ENCODE data around the gene GPR146. TPM values are rescaled to one million over a fixed set of nuclear protein-coding genes. Genes with fewer than 3 reads are reported as not detected.

Gene GPR146
- polyA plus RNA-seq, 1 donor: 4.0 TPM

- Histone ChIP-seq H3K9me3 (ENCODE audit: control insufficient read depth, low read depth, low read length) (peaks cover 7% of the 10 kb centered on the region), H3K4me1 (ENCODE audit: control insufficient read depth, insufficient read depth, low read length) (peaks cover 11% of the 10 kb centered on the region), H3K4me3 (ENCODE audit: low read length) (no peak overlapping the region), H3K27me3 (ENCODE audit: control insufficient read depth, insufficient read depth, low read length) (no peaks in the 10 kb centered on the region), H3K36me3 (ENCODE audit: control insufficient read depth, insufficient read depth, low read length) (peaks cover 6% of the 10 kb centered on the region), H3K27ac (ENCODE audit: low read length) (no peak overlapping the region)
- DNase-seq: no peak
- WGBS (ENCODE audit: insufficient coverage, low lambda C conversion rate): no CpG with 5 or more reads among the region's 44 CpGs
These were observed 52.1 kb downstream of the GPR146 start for GRCh38 chr7:1096156-1097119.

- Histone ChIP-seq H3K27ac (ENCODE audit: low read length) (no peak overlapping the region), H3K36me3 (ENCODE audit: control insufficient read depth, insufficient read depth, low read length) (peaks cover 2% of the 10 kb centered on the region), H3K9me3 (ENCODE audit: control insufficient read depth, low read depth, low read length) (peaks cover 7% of the 10 kb centered on the region), H3K4me1 (ENCODE audit: control insufficient read depth, insufficient read depth, low read length) (peaks cover 11% of the 10 kb centered on the region), H3K4me3 (ENCODE audit: low read length) (no peak overlapping the region), H3K27me3 (ENCODE audit: control insufficient read depth, insufficient read depth, low read length) (no peaks in the 10 kb centered on the region)
- no peak for DNase-seq
- no CpG with 5 or more reads among the region's 13 CpGs for WGBS (ENCODE audit: insufficient coverage, low lambda C conversion rate)
These were observed 52.8 kb downstream of the GPR146 start for GRCh38 chr7:1097120-1097504.

GRCh38 chr7:1098243-1099153 lies 54.2 kb downstream of the GPR146 start:
- Histone ChIP-seq H3K36me3 (ENCODE audit: control insufficient read depth, insufficient read depth, low read length) (no peaks in the 10 kb centered on the region), H3K9me3 (ENCODE audit: control insufficient read depth, low read depth, low read length) (peaks cover 3% of the 10 kb centered on the region), H3K4me3 (ENCODE audit: low read length) (no peak overlapping the region), H3K27ac (ENCODE audit: low read length) (no peak overlapping the region), H3K4me1 (ENCODE audit: control insufficient read depth, insufficient read depth, low read length) (peaks cover 9% of the 10 kb centered on the region), H3K27me3 (ENCODE audit: control insufficient read depth, insufficient read depth, low read length) (no peaks in the 10 kb centered on the region)
- WGBS (ENCODE audit: insufficient coverage, low lambda C conversion rate): 87% methylated on average over 10 of the region's 43 CpGs
- DNase-seq: no peak

- Histone ChIP-seq H3K9me3 (ENCODE audit: control insufficient read depth, low read depth, low read length) (peaks cover 3% of the 10 kb centered on the region), H3K4me1 (ENCODE audit: control insufficient read depth, insufficient read depth, low read length) (peaks cover 9% of the 10 kb centered on the region)
- WGBS (ENCODE audit: insufficient coverage, low lambda C conversion rate): no CpG with 5 or more reads among the region's 26 CpGs
These were observed 54.8 kb downstream of the GPR146 start for GRCh38 chr7:1099154-1099542.

GRCh38 chr7:1099637-1100036 lies 55.3 kb downstream of the GPR146 start:
- H3K9me3 ChIP-seq (ENCODE audit: control insufficient read depth, low read depth, low read length): peaks cover 3% of the 10 kb centered on the region

More at GRCh38 chr7:1099154-1099542, 54.8 kb downstream of the GPR146 start:
- Histone ChIP-seq H3K4me3 (ENCODE audit: low read length) (no peak overlapping the region), H3K27me3 (ENCODE audit: control insufficient read depth, insufficient read depth, low read length) (no peaks in the 10 kb centered on the region), H3K27ac (ENCODE audit: low read length) (no peak overlapping the region), H3K36me3 (ENCODE audit: control insufficient read depth, insufficient read depth, low read length) (no peaks in the 10 kb centered on the region)
- DNase-seq: no peak

GRCh38 chr7:1100386-1100785 lies 56.0 kb downstream of the GPR146 start:
- Histone ChIP-seq H3K27ac (ENCODE audit: low read length) (no peak overlapping the region), H3K4me3 (ENCODE audit: low read length) (no peak overlapping the region), H3K9me3 (ENCODE audit: control insufficient read depth, low read depth, low read length) (peaks cover 3% of the 10 kb centered on the region), H3K36me3 (ENCODE audit: control insufficient read depth, insufficient read depth, low read length) (no peaks in the 10 kb centered on the region), H3K4me1 (ENCODE audit: control insufficient read depth, insufficient read depth, low read length) (peaks cover 9% of the 10 kb centered on the region), H3K27me3 (ENCODE audit: control insufficient read depth, insufficient read depth, low read length) (no peaks in the 10 kb centered on the region)
- no CpG with 5 or more reads among the region's 14 CpGs for WGBS (ENCODE audit: insufficient coverage, low lambda C conversion rate)
- no peak for DNase-seq

More at GRCh38 chr7:1099637-1100036, 55.3 kb downstream of the GPR146 start:
- H3K4me1 ChIP-seq (ENCODE audit: control insufficient read depth, insufficient read depth, low read length): peaks cover 9% of the 10 kb centered on the region
- no peak for DNase-seq
- H3K4me3 ChIP-seq (ENCODE audit: low read length): no peak overlapping the region
- H3K27me3 ChIP-seq (ENCODE audit: control insufficient read depth, insufficient read depth, low read length): no peaks in the 10 kb centered on the region
- H3K27ac ChIP-seq (ENCODE audit: low read length): no peak overlapping the region
- no peaks in the 10 kb centered on the region for H3K36me3 ChIP-seq (ENCODE audit: control insufficient read depth, insufficient read depth, low read length)
- no CpG with 5 or more reads among the region's 16 CpGs for WGBS (ENCODE audit: insufficient coverage, low lambda C conversion rate)

GRCh38 chr7:1100834-1101562 lies 56.7 kb downstream of the GPR146 start:
- DNase-seq: peak in 1 of 2 donors; percentile 52

GRCh38 chr7:1101563-1102431 lies 57.5 kb downstream of the GPR146 start:
- peaks cover 3% of the 10 kb centered on the region for H3K4me1 ChIP-seq (ENCODE audit: control insufficient read depth, insufficient read depth, low read length)
- no peaks in the 10 kb centered on the region for H3K27me3 ChIP-seq (ENCODE audit: control insufficient read depth, insufficient read depth, low read length)
- no peak for DNase-seq
- H3K27ac ChIP-seq (ENCODE audit: low read length): no peak overlapping the region
- H3K36me3 ChIP-seq (ENCODE audit: control insufficient read depth, insufficient read depth, low read length): no peaks in the 10 kb centered on the region
- WGBS (ENCODE audit: insufficient coverage, low lambda C conversion rate): no CpG with 5 or more reads among the region's 47 CpGs
- H3K9me3 ChIP-seq (ENCODE audit: control insufficient read depth, low read depth, low read length): peaks cover 3% of the 10 kb centered on the region
- no peak overlapping the region for H3K4me3 ChIP-seq (ENCODE audit: low read length)

More at GRCh38 chr7:1100834-1101562, 56.7 kb downstream of the GPR146 start:
- no peak overlapping the region for H3K4me3 ChIP-seq (ENCODE audit: low read length)
- H3K27ac ChIP-seq (ENCODE audit: low read length): no peak overlapping the region
- H3K4me1 ChIP-seq (ENCODE audit: control insufficient read depth, insufficient read depth, low read length): peaks cover 8% of the 10 kb centered on the region
- H3K36me3 ChIP-seq (ENCODE audit: control insufficient read depth, insufficient read depth, low read length): no peaks in the 10 kb centered on the region
- no peaks in the 10 kb centered on the region for H3K27me3 ChIP-seq (ENCODE audit: control insufficient read depth, insufficient read depth, low read length)
- no CpG with 5 or more reads among the region's 34 CpGs for WGBS (ENCODE audit: insufficient coverage, low lambda C conversion rate)
- peaks cover 3% of the 10 kb centered on the region for H3K9me3 ChIP-seq (ENCODE audit: control insufficient read depth, low read depth, low read length)

- H3K27me3 ChIP-seq (ENCODE audit: control insufficient read depth, insufficient read depth, low read length): no peaks in the 10 kb centered on the region
- no peaks in the 10 kb centered on the region for H3K36me3 ChIP-seq (ENCODE audit: control insufficient read depth, insufficient read depth, low read length)
- no peak overlapping the region for H3K27ac ChIP-seq (ENCODE audit: low read length)
- WGBS (ENCODE audit: insufficient coverage, low lambda C conversion rate): no CpG with 5 or more reads among the region's 34 CpGs
- H3K4me3 ChIP-seq (ENCODE audit: low read length): no peak overlapping the region
- DNase-seq: no peak
- peaks cover 3% of the 10 kb centered on the region for H3K4me1 ChIP-seq (ENCODE audit: control insufficient read depth, insufficient read depth, low read length)
- H3K9me3 ChIP-seq (ENCODE audit: control insufficient read depth, low read depth, low read length): peaks cover 3% of the 10 kb centered on the region
These were observed 58.9 kb downstream of the GPR146 start for GRCh38 chr7:1103009-1103788.

All from large intestine (tissue), 3 donors.